ENCODE measurements around the gene MAGI3.
"Not testable (repeated sequence)": the region's sequence is repeated elsewhere in the genome, so short reads cannot be mapped to it uniquely, and the experiment has no call there.

DNA sequence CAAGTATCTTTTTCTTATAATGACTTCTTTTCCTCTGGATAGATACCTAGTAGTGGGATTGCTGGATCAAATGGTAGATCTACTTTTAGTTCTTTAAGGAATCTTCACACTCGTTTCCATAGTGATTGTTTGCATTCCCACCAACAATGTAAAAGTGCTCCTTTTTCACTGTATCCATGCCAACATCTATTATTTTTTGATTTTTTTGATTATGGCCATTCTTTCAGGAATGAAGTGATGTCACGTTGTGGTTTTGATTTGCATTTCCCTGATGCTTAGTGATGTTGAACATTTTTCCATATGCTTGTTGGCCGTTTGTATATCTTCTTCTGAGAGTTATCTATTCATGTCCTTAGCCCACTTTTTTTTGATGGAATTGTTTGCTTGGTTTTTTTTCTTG lies 94.8 kb downstream of the MAGI3 start:
- not testable (repeated sequence) for TF ChIP-seq EP300, POLR2A (IDR thresholded peaks at IDR 0.05)
- TF ChIP-seq, protein P1, sequence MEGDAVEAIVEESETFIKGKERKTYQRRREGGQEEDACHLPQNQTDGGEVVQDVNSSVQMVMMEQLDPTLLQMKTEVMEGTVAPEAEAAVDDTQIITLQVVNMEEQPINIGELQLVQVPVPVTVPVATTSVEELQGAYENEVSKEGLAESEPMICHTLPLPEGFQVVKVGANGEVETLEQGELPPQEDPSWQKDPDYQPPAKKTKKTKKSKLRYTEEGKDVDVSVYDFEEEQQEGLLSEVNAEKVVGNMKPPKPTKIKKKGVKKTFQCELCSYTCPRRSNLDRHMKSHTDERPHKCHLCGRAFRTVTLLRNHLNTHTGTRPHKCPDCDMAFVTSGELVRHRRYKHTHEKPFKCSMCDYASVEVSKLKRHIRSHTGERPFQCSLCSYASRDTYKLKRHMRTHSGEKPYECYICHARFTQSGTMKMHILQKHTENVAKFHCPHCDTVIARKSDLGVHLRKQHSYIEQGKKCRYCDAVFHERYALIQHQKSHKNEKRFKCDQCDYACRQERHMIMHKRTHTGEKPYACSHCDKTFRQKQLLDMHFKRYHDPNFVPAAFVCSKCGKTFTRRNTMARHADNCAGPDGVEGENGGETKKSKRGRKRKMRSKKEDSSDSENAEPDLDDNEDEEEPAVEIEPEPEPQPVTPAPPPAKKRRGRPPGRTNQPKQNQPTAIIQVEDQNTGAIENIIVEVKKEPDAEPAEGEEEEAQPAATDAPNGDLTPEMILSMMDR (IDR thresholded peaks at IDR 0.05) = not testable (repeated sequence)
